K562 (cell line): ENCODE measurements around the gene DNAJC25. TPM values are rescaled to one million over a fixed set of nuclear protein-coding genes. Genes with fewer than 3 reads are reported as not detected.
A peak's percentile ranks its signal among the peaks of the same experiment; 100 is the strongest.

Source experiments
- BACH1 ChIP-seq: fragments of 200-800 bp; sonication (Bioruptor generic); IDR thresholded peaks from 2 replicates; pipeline ENCODE4 v1.6.1; 2016; ENCODE audit warnings: missing genetic modification characterization, missing compliant biosample characterization
- DPF2 ChIP-seq: fragments of 450-650 bp; IDR thresholded peaks from 2 replicates; pipeline ENCODE4 v1.6.1; 2016
- GTF2B ChIP-seq: IDR thresholded peaks from 2 replicates; pipeline ENCODE4 v1.6.1; 2011; ENCODE audit not compliant: insufficient read length; ENCODE audit errors: extremely low read depth
- HEY1 ChIP-seq: fragments of 250-450 bp; sonication (Bioruptor Pico); IDR thresholded peaks from 2 replicates; pipeline ENCODE4 v1.5.0; 2020; ENCODE audit warnings: mild to moderate bottlenecking, moderate library complexity, borderline replicate concordance
- HNRNPL ChIP-seq: fragments of 200-400 bp; formaldehyde crosslinking; IDR thresholded peaks from 2 replicates; pipeline ENCODE4 v1.6.1; 2017; ENCODE audit warnings: low read depth, mild to moderate bottlenecking, low read length
- HNRNPLL ChIP-seq: fragments of 200-400 bp; formaldehyde crosslinking; IDR thresholded peaks from 2 replicates; pipeline ENCODE4 v1.6.1; 2017; ENCODE audit warnings: low read length, low read depth, mild to moderate bottlenecking; ENCODE audit not compliant: poor library complexity, severe bottlenecking
- MAFG ChIP-seq: fragments of 450-650 bp; conservative IDR thresholded peaks from 2 replicates; pipeline ENCODE4 v1.6.1; 2016; ENCODE audit warnings: missing genetic modification characterization, missing compliant biosample characterization
- PHB ChIP-seq: fragments of 250-450 bp; sonication (Bioruptor Pico); IDR thresholded peaks from 2 replicates; pipeline ENCODE4 v1.5.0; 2021
- PHF8 ChIP-seq: fragments of 200-600 bp; sonication (generic); IDR thresholded peaks from 2 replicates; pipeline ENCODE4 v1.6.1; 2012; ENCODE audit warnings: mixed run types, mild to moderate bottlenecking, inconsistent platforms, low read length, moderate library complexity, borderline replicate concordance
- SMAD2 ChIP-seq: fragments of 150-350 bp; IDR thresholded peaks from 2 replicates; pipeline ENCODE4 v1.6.1; 2014; ENCODE audit warnings: low read depth, mild to moderate bottlenecking, low read length
- SUPT5H ChIP-seq: fragments of 450-650 bp; IDR thresholded peaks from 2 replicates; pipeline ENCODE4 v1.6.1; 2016
- THAP12 ChIP-seq: fragments of 250-450 bp; sonication (Bioruptor Pico); IDR thresholded peaks from 2 replicates; pipeline ENCODE4 v1.9.0; 2021; ENCODE audit warnings: mild to moderate bottlenecking, inconsistent platforms
- ZNF280B ChIP-seq: fragments of 250-450 bp; sonication (Bioruptor Pico); IDR thresholded peaks from 2 replicates; pipeline ENCODE4 v1.5.1; 2021; ENCODE audit warnings: mild to moderate bottlenecking
- ZNF644 ChIP-seq: fragments of 200-800 bp; sonication (Bioruptor generic); IDR thresholded peaks from 2 replicates; pipeline ENCODE4 v1.6.1; 2016; ENCODE audit warnings: low read depth, missing genetic modification characterization, missing compliant biosample characterization
- polyA plus RNA-seq, 8 experiments: library from polyadenylated mRNA; depleted of rRNA in 4 of 8; stranded (reverse) in 5 of 8; unstranded in 3 of 8; fragments of >200 nt; fragmentation: Nextera tagmentation in 2 of 8; fragmentation: Illumina TruSeq in 1 of 8; extraction: Ambion mirVana in 2 of 8; extraction: Trizol in 1 of 8; gene quantifications; 2 replicates each; pipeline versions ENCODE4 v1.2.1 to v1.2.3, GENCODE V29; 2011 to 2014; ENCODE audit warnings: inconsistent platforms in 1 of 8, missing spikeins in 1 of 8
- total RNA-seq, 7 experiments: library from RNA; depleted of rRNA in 6 of 7; stranded (reverse); fragments of >200 nt in 6 of 7; fragmentation: Illumina TruSeq in 2 of 7; extraction: Trizol in 2 of 7; gene quantifications; 2 replicates each; pipeline versions ENCODE4 v1.2.1 to v1.2.3, GENCODE V29; 2011 to 2021; ENCODE audit warnings: low replicate concordance in 1 of 7
- TF ChIP-seq, protein P1 (sequence below), 2 experiments: fragments of 450-650 bp in 1 of 2; sonication (generic) in 1 of 2; formaldehyde crosslinking in 1 of 2; IDR thresholded peaks in 1 of 2; conservative IDR thresholded peaks in 1 of 2; 2 replicates each; pipeline versions ENCODE4 v1.6.1 to v1.8.1; 2016 to 2023; ENCODE audit warnings: mild to moderate bottlenecking in 2 of 2, moderate library complexity in 2 of 2, inconsistent platforms in 1 of 2, missing genetic modification reagents in 1 of 2
- TF ChIP-seq, protein P2 (sequence below): fragments of 450-650 bp; IDR thresholded peaks from 2 replicates; pipeline ENCODE4 v1.6.1; 2016; ENCODE audit warnings: borderline replicate concordance
- TF ChIP-seq, protein P3 (sequence below): fragments of 250-450 bp; sonication (Bioruptor Pico); IDR thresholded peaks from 2 replicates; pipeline ENCODE4 v1.4.0; 2020
- TF ChIP-seq, protein P4 (sequence below): sonication (generic); formaldehyde crosslinking; IDR thresholded peaks from 2 replicates; pipeline ENCODE4 v1.8.0; 2022; ENCODE audit warnings: missing genetic modification reagents, mild to moderate bottlenecking, moderate library complexity, borderline replicate concordance

Gene DNAJC25
- total and polyA plus RNA-seq, 9 of the 15 experiments (the other 6 are each of a cell fraction or from before 2014, with no cell fraction given) = 3.7 to 11.2 (median 7.1) TPM

GRCh38 chr9:111630964-111631213 lies 245 bp upstream of the DNAJC25 start (continued):
- TF ChIP-seq HNRNPLL (no peak), HNRNPL (no peak), SMAD2 (no peak), GTF2B (no peak), PHB (CRISPR knock-in tag) (no peak), HEY1 (CRISPR knock-in tag) (no peak), SUPT5H (no peak), ZNF280B (CRISPR knock-in tag) (no peak), MAFG (tag) (no peak), ZNF644 (no peak), THAP12 (CRISPR knock-in tag) (no peak), DPF2 (no peak), PHF8 (peak; percentile 51; the same call in 1 of the 2 replicates), BACH1 (tag) (no peak)
- TF ChIP-seq, protein P1, sequence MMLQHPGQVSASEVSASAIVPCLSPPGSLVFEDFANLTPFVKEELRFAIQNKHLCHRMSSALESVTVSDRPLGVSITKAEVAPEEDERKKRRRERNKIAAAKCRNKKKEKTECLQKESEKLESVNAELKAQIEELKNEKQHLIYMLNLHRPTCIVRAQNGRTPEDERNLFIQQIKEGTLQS (IDR thresholded peaks at IDR 0.05) = no peak
- TF ChIP-seq, protein P1 (CRISPR knock-in tag; conservative IDR thresholded peaks at IDR 0.05) = 0 out of 2 replicates have a peak, but pooled peaks have one; percentile 12
- TF ChIP-seq, protein P2, sequence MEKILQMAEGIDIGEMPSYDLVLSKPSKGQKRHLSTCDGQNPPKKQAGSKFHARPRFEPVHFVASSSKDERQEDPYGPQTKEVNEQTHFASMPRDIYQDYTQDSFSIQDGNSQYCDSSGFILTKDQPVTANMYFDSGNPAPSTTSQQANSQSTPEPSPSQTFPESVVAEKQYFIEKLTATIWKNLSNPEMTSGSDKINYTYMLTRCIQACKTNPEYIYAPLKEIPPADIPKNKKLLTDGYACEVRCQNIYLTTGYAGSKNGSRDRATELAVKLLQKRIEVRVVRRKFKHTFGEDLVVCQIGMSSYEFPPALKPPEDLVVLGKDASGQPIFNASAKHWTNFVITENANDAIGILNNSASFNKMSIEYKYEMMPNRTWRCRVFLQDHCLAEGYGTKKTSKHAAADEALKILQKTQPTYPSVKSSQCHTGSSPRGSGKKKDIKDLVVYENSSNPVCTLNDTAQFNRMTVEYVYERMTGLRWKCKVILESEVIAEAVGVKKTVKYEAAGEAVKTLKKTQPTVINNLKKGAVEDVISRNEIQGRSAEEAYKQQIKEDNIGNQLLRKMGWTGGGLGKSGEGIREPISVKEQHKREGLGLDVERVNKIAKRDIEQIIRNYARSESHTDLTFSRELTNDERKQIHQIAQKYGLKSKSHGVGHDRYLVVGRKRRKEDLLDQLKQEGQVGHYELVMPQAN = peak; percentile 92; the same call in 1 of the 2 replicates
- TF ChIP-seq, protein P3, sequence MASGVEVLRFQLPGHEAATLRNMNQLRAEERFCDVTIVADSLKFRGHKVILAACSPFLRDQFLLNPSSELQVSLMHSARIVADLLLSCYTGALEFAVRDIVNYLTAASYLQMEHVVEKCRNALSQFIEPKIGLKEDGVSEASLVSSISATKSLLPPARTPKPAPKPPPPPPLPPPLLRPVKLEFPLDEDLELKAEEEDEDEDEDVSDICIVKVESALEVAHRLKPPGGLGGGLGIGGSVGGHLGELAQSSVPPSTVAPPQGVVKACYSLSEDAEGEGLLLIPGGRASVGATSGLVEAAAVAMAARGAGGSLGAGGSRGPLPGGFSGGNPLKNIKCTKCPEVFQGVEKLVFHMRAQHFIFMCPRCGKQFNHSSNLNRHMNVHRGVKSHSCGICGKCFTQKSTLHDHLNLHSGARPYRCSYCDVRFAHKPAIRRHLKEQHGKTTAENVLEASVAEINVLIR = no peak
- TF ChIP-seq, protein P4, sequence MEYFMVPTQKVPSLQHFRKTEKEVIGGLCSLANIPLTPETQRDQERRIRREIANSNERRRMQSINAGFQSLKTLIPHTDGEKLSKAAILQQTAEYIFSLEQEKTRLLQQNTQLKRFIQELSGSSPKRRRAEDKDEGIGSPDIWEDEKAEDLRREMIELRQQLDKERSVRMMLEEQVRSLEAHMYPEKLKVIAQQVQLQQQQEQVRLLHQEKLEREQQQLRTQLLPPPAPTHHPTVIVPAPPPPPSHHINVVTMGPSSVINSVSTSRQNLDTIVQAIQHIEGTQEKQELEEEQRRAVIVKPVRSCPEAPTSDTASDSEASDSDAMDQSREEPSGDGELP (CRISPR knock-in tag) = peak; percentile 99
